Globus pallidus (tissue), 1 donor: Measurements from ENCODE around the gene ABCA4.
A peak's percentile ranks its signal among the peaks of the same experiment; 100 is the strongest.
"Not testable (repeated sequence)": the region's sequence is repeated elsewhere in the genome, so short reads cannot be mapped to it uniquely, and the experiment has no call there.

Experiments used
- DNase-seq: peaks from one replicate; pipeline ENCODE4 v3.0.0-alpha.2; 2015; ENCODE audit warnings: low spot score

Gene ABCA4

GRCh38 chr1:94004924-94005323 is 116.0 kb downstream of the ABCA4 start:
- no peak for DNase-seq

- no peak for DNase-seq
Measured at GRCh38 chr1:94002046-94002787, 118.7 kb downstream of the ABCA4 start.

- no peak for DNase-seq
Measured at GRCh38 chr1:94001397-94002045, 119.4 kb downstream of the ABCA4 start.

GRCh38 chr1:94000510-94001282 is 120.3 kb downstream of the ABCA4 start:
- DNase-seq: no peak

- no peak for DNase-seq
Measured at GRCh38 chr1:93999840-94000415, 121.0 kb downstream of the ABCA4 start.

- DNase-seq: not testable (repeated sequence)
Measured at GRCh38 chr1:93998532-93998931, 122.4 kb downstream of the ABCA4 start.

GRCh38 chr1:93997756-93998155 is 123.2 kb downstream of the ABCA4 start:
- DNase-seq: no peak

GRCh38 chr1:93995837-93996536 is 125.0 kb downstream of the ABCA4 start:
- DNase-seq: no peak

GRCh38 chr1:93993731-93994130 is 127.2 kb downstream of the ABCA4 start:
- DNase-seq: no peak

GRCh38 chr1:93992954-93993353 is 128.0 kb downstream of the ABCA4 start:
- DNase-seq: no peak

- no peak for DNase-seq
Measured at GRCh38 chr1:93992190-93992589, 128.8 kb downstream of the ABCA4 start.

- DNase-seq: no peak
Measured at GRCh38 chr1:93991271-93991670, 129.7 kb downstream of the ABCA4 start.

- not testable (repeated sequence) for DNase-seq
Measured at GRCh38 chr1:93990477-93990876, 130.5 kb downstream of the ABCA4 start.

- DNase-seq: no peak
Measured at GRCh38 chr1:93990010-93990409, 130.9 kb downstream of the ABCA4 start.

GRCh38 chr1:93989601-93990000 is 131.3 kb downstream of the ABCA4 start:
- DNase-seq: no peak

- DNase-seq: no peak
Measured at GRCh38 chr1:93988634-93989350, 132.2 kb downstream of the ABCA4 start.

- no peak for DNase-seq
Measured at GRCh38 chr1:93981274-93981667, 139.7 kb downstream of the ABCA4 start.

GRCh38 chr1:93980320-93981273 is 140.4 kb downstream of the ABCA4 start:
- no peak for DNase-seq

- DNase-seq: peak; percentile 3
Measured at GRCh38 chr1:93979718-93980319, 141.1 kb downstream of the ABCA4 start.
